HG02973 (cell line): Measurements from ENCODE around the gene GLS.
"Not testable (repeated sequence)": the region's sequence is repeated elsewhere in the genome, so short reads cannot be mapped to it uniquely, and the experiment has no call there.

ENCODE experiments used
- ATAC-seq: cut with Tn5 transposase; IDR thresholded peaks from one replicate; pipeline ENCODE4 v1.9.1; 2021; ENCODE audit warnings: moderate library complexity; ENCODE audit not compliant: unreplicated experiment

Gene GLS

DNA sequence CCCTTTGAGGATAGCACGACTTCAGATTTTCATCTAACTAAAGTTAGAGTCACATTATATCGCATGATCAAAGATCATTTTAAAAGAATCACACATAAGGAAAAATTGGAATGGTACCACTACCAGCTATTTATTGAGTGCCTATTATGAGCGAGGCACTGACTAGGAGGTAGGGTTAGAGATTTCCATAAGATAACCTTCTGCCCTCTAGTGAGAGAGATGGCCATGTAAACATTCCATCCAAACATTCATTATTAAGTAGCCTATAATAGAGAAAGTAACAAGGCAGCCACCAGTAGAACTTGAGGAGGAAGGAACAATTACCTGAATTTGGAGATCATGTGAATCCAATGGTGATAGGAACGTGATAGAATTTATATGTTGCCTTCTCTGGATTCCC, 25.4 kb upstream of the GLS start:
- no peak for ATAC-seq

DNA sequence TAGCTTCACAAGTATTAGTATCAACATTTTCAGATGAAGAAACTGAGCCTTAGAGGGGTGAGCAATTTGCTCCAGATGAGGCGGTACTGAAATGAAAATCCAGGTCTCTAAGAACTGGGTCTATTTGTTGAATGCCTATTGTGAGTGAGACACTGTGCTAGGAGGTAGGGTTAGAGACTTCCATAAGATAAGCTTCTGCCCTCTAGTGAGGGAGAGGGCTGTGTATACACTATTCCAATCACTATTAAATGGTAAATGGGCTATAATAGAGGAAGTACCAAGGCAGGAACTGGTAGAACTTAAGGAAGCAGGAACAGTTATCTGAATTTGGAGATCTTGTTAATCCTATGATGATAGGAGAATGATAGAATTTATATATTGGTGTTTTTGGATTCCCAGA, 23.6 kb upstream of the GLS start:
- no peak for ATAC-seq

DNA sequence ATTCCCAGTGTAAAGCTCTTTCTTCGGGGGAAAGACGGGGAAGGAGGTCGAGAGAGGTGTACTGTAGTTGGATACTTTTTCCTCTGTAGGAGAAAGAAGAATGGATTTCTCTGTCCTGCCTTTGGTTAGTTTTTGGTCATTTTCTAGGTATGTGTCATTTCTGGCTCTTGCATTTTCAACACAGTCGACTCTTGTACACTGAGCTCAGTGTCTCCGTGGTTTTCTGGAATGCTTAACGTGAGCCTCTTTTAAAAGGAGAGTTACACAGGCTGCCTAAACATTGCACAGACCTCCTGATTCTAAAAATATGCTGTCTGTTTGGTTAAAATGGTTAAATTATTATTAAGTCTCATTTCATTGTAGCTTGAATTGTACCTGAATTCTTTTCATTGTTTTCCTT, 21.8 kb upstream of the GLS start:
- no peak for ATAC-seq

DNA sequence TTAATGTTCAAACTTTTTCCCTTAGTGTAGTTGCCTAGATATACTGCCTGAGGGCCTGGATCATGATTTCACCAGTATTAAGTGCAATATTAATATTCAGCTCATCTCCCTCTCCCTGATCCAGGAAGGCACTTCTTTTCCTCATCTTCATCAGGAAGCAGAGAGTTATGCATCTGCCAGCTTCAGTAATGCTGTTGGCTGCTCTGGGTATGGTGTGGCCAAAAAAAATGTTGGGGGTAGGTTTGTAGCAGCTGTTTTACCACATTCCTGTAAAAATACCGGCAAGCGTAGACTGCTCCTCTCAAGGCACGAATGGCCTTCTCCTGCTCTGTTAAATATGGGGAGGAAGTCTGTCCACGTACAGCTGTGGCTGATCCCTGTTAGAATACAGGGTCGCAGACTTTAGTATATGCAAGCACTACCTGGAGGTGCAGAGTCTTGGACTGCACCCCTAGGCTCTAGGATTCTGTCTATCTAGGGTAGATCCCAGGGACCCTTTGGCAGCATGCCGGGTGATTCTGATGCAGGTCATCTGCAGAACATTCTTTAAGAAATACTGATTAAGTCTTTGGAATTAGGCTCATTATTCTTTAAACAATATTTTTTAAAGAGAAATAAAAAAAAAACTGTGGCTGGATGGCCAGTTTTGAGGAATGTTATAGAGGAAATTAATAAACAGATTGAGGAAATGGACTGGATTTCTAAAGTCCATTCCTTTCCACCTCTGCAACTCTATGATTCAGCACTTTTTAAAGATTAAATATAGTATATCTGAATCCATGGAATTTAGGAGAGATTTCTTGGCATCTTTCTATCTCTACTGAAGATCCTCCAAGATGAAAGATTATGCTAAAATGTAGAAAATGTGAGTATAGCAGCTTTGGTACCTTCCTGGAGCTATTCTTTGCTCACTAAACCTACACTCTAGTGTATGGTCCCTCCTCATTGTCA, 21.0 kb upstream of the GLS start:
- no peak for ATAC-seq

DNA sequence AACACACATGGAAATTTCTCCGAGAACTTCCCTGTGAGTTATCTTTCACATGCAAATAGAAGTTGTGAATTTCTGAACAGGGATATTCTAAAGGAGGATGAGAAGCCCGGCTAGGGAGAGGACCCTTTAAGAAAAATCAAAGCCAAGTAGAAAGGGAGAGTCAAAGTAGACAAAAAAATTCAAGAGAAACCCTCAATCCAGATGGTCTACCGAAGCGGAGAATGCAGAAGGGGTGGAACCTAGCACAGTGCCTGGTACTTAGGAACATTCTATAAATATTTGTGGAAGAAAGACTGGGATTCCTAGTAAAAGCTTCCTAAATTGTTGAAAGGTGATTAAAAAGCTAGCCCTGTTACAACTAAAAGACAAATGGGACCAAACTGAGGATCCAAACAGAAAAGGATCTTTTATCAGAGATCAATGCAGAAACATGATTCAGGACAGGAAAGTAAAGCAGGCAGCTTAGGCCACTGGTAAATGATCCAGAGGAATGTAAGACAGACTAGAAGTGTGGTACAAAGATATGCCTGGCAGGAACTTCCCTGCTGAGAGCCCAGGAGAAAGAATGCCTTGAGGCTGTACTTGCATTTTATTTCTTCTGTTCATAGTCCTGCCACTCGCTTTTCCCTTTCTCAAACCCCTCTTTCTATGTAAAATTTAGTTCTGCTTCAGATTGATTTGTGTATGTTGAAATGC, 19.5 kb upstream of the GLS start:
- ATAC-seq, result no peak

DNA sequence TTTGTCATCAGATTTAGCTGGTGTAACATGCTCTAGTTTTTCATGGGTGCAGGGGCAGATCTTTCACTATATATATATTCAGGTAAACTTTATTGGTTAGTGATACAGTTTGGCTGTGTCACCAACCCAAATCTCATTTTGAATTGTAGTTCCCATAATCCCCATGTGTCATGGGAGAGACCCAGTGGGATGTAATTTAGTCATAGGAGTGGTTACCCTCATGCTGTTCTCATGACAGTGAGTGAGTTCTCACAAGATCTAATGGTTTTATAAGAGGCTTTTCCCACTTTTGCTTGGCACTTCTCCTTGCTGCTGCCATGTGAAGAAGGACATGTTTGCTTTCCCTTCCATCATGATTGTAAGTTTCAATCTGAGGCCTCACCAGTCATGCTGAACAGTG, 18.5 kb upstream of the GLS start:
- not testable (repeated sequence) for ATAC-seq

DNA sequence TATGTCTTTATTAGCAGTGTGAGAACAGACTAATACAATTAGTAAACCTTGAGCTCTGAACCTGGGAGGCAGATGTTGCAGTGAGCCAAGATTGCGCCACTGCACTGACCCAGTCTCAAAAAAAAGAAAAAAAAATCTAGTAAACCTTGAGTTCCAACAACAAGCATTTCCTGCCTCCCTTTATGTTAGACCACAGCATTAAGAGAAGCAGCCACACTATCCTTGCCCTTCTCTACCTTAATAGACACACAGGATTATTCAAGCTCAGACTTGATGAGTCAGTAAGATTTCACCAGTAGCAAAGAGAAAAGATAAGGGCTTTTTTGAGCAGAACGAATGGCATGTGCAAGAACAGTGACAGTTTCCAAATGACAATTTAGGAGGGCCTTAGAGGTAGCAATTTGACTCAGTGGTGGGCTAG, 18.0 kb upstream of the GLS start:
- no peak for ATAC-seq

DNA sequence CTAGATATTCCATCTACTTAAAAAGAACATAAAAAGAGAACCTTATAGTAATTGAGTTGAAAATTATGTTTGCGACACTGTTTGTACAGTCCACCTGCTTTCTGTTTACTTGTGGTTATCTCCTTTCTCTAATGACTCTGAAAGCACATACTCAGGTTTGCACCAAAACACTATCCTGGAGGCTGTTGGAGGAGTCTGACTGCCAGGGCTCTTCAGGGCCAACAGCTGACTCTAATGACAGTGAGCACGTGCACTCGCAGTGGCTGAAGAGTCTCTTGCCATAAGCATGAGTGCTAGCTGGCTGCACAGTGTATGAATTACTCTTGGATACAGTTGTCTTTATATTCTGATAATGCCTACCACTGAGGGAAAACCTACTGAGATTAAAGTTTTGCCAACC, 16.7 kb upstream of the GLS start:
- ATAC-seq, result no peak

DNA sequence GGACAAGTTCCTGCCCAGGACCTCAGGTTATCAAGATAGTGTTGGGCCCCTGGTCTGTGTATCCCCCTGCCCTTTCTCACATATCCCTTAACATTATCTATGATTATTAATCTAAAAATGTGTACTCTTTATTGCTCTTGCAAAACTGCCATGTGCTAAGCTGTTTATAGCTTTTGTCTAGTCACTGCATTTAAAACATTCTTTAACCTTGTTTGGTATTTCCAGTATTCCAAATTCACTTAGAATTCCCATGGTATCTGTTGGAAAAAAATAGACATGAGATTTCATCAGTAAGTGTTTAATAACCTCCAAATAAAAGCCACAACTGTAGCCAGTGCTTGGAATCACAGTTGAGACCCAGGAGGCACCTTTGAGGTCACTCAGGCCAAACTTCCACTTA, 16.2 kb upstream of the GLS start:
- ATAC-seq, result no peak

DNA sequence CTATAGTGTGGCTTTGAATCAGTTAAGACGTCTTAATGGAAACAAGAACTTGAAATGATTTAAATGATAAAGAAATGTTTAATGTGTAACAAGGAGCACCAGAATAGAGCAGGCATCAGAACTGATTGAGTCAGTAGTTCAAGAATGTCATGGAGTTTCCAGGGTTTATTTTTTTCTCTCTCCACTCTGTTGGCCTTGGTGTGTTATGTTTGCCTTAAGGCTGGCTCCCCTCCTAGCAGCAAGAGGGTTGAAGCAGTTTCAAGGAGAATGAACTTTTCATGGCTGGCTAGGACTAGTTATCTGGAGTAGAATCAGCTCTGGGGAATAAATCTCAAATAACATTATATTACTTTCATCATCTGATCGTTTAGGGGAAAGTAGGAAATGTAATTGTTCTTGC, 13.4 kb upstream of the GLS start:
- no peak for ATAC-seq

DNA sequence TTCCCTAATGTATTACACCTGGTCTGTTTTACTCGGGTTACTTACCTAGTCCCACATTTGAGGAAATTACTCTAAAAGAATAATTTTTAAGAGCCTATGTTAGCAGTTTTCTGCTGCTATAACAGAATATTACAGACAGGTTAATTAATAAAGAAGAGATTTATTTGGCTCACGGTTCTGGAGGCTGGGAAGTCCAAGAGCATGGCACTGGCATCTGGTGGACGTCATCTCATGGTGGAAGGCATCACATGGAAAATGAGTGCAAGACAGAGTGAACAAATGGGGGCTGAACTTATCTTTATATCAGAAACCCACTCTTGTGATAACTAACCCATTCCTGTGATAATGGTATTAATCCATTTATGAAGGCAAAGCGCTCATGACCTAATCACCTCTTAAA, 12.8 kb upstream of the GLS start:
- ATAC-seq, result no peak

DNA sequence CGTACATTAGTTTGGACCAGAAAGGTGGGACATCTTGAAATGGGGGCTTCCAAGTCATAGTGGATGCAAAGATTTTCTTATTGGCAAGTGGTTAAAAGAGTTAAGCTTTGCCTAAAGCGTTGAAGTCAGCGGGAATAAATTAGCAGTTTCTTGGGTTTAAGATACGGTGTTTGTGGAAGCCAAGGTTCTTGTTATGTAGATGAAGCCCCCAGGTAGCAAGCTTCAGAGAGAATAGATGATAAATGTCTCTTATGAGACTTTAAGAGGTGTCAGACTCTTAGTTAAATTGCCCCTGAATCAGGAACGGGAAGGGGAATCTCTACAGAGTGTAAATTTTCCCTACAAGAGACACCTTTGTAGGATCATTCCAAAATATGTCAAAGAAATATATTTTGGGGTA, 10.9 kb upstream of the GLS start:
- ATAC-seq, result no peak

DNA sequence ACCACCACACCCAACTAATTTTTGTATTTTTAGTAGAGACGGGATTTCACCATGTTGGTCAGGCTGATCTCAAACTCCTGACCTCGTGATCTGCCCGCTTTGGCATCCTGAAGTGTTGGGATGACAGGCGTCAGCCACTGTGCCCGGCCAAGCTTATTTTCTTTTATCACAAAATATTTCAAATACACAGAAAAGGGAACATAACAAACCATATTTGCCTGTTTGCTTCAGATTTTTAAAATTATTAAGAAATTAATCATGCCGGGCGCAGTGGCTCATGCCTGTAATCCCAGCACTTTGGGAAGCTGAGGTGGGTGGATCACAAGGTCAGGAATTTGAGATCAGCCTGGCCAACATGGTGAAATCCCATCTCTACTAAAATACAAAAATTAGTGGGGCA, 7.2 kb upstream of the GLS start:
- ATAC-seq, result not testable (repeated sequence)

DNA sequence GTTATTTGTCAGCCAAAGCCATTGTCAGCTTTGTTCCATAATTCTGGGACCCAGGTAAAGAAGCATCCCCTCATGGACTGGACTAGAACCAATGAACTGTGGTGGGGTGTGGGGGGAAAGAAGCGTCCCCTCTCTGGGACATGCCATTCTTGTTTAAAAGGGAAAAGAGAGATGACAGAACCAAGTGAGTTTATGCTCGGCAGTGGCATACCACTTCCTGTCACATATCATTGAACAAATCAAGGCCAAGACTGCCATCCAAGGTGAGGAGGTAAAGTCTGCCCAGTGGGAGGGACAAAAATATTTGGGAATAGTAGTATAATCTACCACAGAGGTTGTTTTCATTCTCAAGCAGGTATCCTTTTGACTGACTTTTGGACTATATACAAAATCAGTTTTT, 4.7 kb upstream of the GLS start:
- ATAC-seq, result no peak

DNA sequence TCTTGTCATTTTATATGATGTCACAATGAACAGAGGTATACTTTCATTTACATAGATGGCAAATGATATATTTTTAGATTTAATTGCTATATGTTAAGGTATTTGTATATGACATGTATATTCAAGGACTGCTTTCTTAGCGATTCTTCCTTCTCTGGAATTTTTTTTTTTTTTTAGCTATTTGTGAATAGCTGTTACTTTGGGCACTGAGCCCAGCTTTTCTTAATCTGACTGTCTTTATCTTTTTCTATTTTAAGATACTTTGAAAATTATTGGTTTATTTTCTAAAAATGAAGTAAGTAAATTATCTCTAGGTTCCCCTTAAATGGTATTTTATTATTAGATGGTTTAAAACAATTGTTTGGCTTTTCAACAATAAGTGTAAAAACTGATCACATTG, 4.0 kb upstream of the GLS start:
- ATAC-seq, result no peak

DNA sequence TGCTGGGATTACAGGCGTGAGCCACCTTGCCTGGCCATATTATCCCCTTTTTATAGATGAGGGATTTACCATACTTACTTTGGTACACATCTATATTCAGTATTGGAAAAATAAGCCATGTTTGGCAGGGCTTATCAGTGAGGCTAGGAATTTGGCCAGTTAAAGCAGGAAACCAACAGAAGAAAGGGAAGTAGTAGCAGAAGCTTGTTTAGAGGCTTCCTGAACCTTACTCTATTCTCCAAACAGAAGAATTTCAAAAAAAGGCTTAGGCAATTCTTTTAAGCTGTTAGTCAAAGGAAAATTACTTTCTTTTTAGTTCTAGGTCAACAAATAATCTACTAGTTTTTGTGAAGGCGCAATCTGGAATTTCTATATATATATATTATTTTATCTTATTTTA, 3.2 kb upstream of the GLS start:
- no peak for ATAC-seq

DNA sequence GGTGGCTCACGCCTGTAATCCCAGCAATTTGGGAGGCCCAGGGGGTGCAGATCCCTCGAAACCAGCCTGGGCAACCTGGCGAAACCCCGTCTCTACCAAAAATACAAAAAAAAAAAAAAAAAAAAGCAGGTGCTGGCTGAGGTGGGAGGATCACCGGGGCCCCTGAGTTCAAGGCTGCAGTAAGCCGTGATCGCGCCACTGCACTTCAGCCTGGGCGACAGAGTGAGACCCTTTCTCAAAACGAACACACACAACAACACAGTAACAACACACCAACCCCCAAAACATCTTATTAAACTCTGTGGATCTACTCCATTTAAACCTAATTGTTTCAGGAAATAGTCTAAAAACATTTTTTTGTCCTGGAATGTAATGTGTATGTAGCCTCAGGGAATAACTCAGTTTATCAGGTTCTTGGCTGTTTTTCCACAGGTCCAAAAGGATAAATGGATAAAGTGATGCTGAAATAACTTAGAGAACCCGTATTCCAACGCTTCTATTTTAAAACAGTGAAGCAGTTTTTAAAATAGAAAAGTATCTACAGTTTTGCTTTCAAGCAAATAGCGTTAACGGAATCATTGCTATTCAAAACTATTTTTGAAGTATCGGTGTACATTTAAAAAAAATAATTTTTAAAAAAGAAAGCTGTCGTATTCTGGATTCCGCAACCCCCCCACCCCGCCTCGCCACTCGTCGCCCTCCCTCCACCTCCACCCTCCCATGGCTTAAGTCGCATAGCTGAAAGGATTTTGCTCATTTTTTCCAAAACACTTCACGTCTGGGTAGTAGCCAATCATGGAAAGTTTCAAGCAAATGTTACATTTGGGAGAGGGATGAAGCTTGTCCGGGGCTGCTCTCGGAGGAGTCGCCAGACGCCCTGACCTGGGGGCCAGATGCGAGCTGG, 895 bp upstream of the GLS start:
- no peak for ATAC-seq

DNA sequence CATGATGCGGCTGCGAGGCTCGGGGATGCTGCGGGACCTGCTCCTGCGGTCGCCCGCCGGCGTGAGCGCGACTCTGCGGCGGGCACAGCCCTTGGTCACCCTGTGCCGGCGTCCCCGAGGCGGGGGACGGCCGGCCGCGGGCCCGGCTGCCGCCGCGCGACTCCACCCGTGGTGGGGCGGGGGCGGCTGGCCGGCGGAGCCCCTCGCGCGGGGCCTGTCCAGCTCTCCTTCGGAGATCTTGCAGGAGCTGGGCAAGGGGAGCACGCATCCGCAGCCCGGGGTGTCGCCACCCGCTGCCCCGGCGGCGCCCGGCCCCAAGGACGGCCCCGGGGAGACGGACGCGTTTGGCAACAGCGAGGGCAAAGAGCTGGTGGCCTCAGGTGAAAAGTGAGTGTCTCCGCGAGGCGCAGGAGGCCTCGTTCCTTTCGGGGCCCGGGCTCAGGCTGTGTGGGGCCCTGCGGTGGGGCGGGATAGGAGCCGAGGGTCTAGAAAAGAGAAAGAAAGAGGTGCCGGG, 520 bp downstream of the GLS start:
- no peak for ATAC-seq

DNA sequence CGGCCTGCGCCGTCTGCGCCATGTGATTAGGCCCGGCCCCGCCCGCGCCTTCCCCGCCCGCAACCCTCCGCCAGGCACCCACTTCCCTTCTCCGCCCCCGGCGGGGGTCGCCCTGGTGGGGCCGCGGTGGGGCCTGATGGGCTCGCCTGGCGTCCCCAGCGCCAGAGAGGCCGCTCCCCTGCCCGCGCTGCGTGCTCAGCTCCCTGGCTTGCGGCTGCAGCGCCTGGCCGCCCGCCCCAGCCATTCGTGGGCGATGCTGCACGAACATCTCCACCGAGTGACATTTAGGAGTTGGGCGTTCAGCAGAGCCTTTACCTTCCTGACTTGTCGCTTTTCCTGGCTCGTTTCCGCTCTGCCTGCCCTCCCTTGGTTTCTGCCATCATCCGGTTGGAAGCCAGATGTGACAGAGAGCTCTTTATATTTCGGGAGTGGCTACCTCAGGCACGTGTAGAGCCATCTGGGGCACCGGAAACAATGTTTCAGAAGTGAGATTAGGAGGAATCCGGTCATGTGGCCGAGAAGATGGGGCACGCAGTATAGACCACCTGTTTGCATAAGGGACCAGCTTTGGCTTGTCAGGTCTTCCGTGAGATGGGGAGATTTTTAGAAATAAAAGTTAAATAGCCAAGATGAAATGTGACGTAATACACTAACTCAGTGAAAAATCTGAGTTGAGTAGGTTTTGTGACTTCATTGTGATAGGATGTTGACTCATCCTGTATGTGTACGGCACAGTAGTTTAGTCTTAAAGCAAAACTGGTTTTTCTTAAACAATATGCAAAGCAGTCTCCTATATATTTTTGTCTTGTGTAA, 1.2 kb downstream of the GLS start:
- peak; percentile 54 for ATAC-seq

DNA sequence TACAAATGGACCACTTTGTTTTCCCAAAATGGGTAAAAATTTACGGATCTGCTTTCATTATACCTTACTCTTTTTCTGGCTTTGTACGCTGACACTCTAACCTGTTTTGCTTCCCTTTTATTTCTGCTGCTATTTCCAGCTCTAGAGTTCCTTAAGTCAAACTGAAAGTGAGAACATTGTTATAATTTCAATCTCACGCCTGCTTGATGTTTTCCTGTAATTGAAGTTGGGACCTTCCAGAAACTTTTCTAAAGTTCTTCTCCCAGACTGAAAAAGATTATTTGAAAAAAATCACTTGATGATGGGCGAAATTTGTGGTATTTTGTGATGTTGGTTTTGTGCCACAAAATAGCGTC, 1.8 kb downstream of the GLS start:
- no peak for ATAC-seq
